H1 (cell line): ENCODE data around the gene CDHR5.

ENCODE experiments used
- ASH2L ChIP-seq: fragments of 200-600, 300-600 bp; sonication (generic); IDR thresholded peaks from one replicate; pipeline ENCODE4 v1.7.1; 2017; ENCODE audit warnings: low read length
- BRCA1 ChIP-seq: IDR thresholded peaks from 2 replicates; pipeline ENCODE4 v1.6.1; 2012; ENCODE audit warnings: low read depth, low read length, improper control_type of control experiment
- CTCF ChIP-seq, 3 experiments: IDR thresholded peaks; 1 replicate in 2 of 3; 2 replicates in 1 of 3; pipeline versions ENCODE4 v1.5.1 to v1.6.1; 2011; ENCODE audit warnings: low read length in 3 of 3, mild to moderate bottlenecking in 3 of 3, inconsistent platforms in 2 of 3, low read depth in 1 of 3, moderate library complexity in 1 of 3; ENCODE audit not compliant: insufficient read depth in 1 of 3; ENCODE audit errors: control extremely low read depth in 1 of 3
- EGR1 ChIP-seq: IDR thresholded peaks from 2 replicates; pipeline ENCODE4 v1.6.1; 2011; ENCODE audit warnings: low read depth, low read length, borderline replicate concordance
- POLR2A ChIP-seq, 2 experiments: IDR thresholded peaks; 1 replicate in 1 of 2; 2 replicates in 1 of 2; pipeline ENCODE4 v1.6.1; 2011; ENCODE audit warnings: low read depth in 2 of 2, low read length in 2 of 2, mild to moderate bottlenecking in 2 of 2; ENCODE audit errors: control extremely low read depth in 1 of 2
- RFX5 ChIP-seq: IDR thresholded peaks from 2 replicates; pipeline ENCODE4 v1.6.1; 2011; ENCODE audit warnings: low read depth, low read length, improper control_type of control experiment, borderline replicate concordance
- SRF ChIP-seq: IDR thresholded peaks from 2 replicates; pipeline ENCODE4 v1.6.1; 2011; ENCODE audit warnings: mild to moderate bottlenecking, low read depth, low read length, moderate library complexity
- SUZ12 ChIP-seq: fragments of 200-600 bp; sonication (generic); IDR thresholded peaks from 2 replicates; pipeline ENCODE4 v1.6.1; 2012; ENCODE audit warnings: mild to moderate bottlenecking, inconsistent platforms, low read length, moderate library complexity, mixed read lengths
- TAF1 ChIP-seq: IDR thresholded peaks from 2 replicates; pipeline ENCODE4 v1.6.1; 2011; ENCODE audit warnings: mild to moderate bottlenecking, low read depth, low read length
- YY1 ChIP-seq: IDR thresholded peaks from 2 replicates; pipeline ENCODE4 v1.6.1; 2011; ENCODE audit warnings: low read depth, mild to moderate bottlenecking, low read length

GRCh38 chr11:625636-626268, 997 bp upstream of the CDHR5 start:
- TF ChIP-seq CTCF (IDR thresholded peaks at IDR 0.05; ENCODE audit: control extremely low read depth in 1 of 3, insufficient read depth in 1 of 3, low read depth in 1 of 3, low read length in 3 of 3) = no peak
- no peak for TF ChIP-seq EGR1
- TF ChIP-seq RFX5 = no peak
- TF ChIP-seq POLR2A (IDR thresholded peaks at IDR 0.05; ENCODE audit: control extremely low read depth in 1 of 2, low read depth in 2 of 2, low read length in 2 of 2) = no peak
- TF ChIP-seq SRF = no peak
- no peak for TF ChIP-seq YY1
- no peak for TF ChIP-seq ASH2L
- no peak for TF ChIP-seq BRCA1
- TF ChIP-seq TAF1 = no peak
- no peak for TF ChIP-seq SUZ12
